Progenitor cell of endocrine pancreas (in vitro differentiated cells): ENCODE data around the gene F5. TPM values are rescaled to one million over a fixed set of nuclear protein-coding genes. Genes with fewer than 3 reads are reported as not detected.

Experiments
- DNase-seq: peaks from one replicate; pipeline ENCODE4 v3.0.0; 2021; ENCODE audit warnings: low spot score; ENCODE audit not compliant: unreplicated experiment
- H3K27ac Mint-ChIP-seq: 2 replicates; pipeline ENCODE4 v1.8.0; 2021; ENCODE audit warnings: mild to moderate bottlenecking, moderate library complexity, mixed read lengths
- H3K27me3 Mint-ChIP-seq: 2 replicates; pipeline ENCODE4 v1.8.0; 2021; ENCODE audit warnings: mixed read lengths
- H3K36me3 Mint-ChIP-seq: 2 replicates; pipeline ENCODE4 v1.8.0; 2022; ENCODE audit warnings: mixed read lengths; ENCODE audit not compliant: insufficient read depth
- H3K4me1 Mint-ChIP-seq: 2 replicates; pipeline ENCODE4 v1.8.0; 2021; ENCODE audit warnings: low read depth, mixed read lengths
- H3K4me3 Mint-ChIP-seq: 2 replicates; pipeline ENCODE4 v1.8.0; 2021; ENCODE audit warnings: low read depth, mild to moderate bottlenecking, moderate library complexity, mixed read lengths
- H3K9me3 Mint-ChIP-seq: 2 replicates; pipeline ENCODE4 v1.8.0; 2021; ENCODE audit warnings: low read depth, mixed read lengths
- total RNA-seq: library from RNA; stranded (reverse); gene quantifications from 2 replicates; pipeline ENCODE4 v1.2.1, GENCODE V29; 2021
- TF ChIP-seq, protein P1 (sequence below): fragments of 200-600 bp; sonication (generic); IDR thresholded peaks from one replicate; pipeline ENCODE4 v1.5.0; 2021; ENCODE audit warnings: antibody characterized with exemption, mild to moderate bottlenecking; ENCODE audit not compliant: unreplicated experiment

F5 gene
- total RNA-seq, 1 donor from 2014 or later = 2.9 TPM

DNA sequence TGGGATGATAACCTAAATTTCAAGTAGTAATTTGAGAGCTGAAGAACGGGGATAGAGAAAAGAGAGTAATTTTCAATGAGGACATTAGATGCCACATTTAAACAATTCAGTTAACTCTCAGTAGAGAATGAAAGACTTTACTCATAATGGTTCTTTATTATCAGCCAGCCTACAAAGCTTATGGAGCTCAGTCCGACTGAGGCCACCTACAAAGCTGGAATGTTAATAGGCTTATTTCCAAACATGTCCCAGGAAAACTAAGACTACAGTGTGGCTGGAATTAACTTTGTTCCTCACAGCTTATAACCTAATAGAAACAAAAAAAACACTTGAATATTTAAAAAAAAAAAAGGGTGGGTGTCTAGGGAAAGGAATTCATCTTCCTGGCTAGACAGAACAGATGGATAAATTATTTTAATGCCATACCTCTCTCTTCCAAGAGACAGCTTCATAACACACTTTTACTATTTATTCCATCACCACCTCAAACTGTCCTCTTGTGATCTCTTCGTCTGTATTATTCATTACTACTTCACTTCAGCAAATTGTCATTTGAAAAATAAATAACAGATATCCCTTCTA lies 110.4 kb downstream of the F5 start:
- TF ChIP-seq, protein P1, sequence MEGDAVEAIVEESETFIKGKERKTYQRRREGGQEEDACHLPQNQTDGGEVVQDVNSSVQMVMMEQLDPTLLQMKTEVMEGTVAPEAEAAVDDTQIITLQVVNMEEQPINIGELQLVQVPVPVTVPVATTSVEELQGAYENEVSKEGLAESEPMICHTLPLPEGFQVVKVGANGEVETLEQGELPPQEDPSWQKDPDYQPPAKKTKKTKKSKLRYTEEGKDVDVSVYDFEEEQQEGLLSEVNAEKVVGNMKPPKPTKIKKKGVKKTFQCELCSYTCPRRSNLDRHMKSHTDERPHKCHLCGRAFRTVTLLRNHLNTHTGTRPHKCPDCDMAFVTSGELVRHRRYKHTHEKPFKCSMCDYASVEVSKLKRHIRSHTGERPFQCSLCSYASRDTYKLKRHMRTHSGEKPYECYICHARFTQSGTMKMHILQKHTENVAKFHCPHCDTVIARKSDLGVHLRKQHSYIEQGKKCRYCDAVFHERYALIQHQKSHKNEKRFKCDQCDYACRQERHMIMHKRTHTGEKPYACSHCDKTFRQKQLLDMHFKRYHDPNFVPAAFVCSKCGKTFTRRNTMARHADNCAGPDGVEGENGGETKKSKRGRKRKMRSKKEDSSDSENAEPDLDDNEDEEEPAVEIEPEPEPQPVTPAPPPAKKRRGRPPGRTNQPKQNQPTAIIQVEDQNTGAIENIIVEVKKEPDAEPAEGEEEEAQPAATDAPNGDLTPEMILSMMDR = no peak
- Mint-ChIP-seq H3K4me1 (peaks cover 13% of the 10 kb centered on the region), H3K36me3 (peaks cover 7% of the 10 kb centered on the region), H3K27ac (no peak overlapping the region), H3K9me3 (no peaks in the 10 kb centered on the region), H3K27me3 (no peaks in the 10 kb centered on the region), H3K4me3 (no peak overlapping the region)
- DNase-seq = no peak

DNA sequence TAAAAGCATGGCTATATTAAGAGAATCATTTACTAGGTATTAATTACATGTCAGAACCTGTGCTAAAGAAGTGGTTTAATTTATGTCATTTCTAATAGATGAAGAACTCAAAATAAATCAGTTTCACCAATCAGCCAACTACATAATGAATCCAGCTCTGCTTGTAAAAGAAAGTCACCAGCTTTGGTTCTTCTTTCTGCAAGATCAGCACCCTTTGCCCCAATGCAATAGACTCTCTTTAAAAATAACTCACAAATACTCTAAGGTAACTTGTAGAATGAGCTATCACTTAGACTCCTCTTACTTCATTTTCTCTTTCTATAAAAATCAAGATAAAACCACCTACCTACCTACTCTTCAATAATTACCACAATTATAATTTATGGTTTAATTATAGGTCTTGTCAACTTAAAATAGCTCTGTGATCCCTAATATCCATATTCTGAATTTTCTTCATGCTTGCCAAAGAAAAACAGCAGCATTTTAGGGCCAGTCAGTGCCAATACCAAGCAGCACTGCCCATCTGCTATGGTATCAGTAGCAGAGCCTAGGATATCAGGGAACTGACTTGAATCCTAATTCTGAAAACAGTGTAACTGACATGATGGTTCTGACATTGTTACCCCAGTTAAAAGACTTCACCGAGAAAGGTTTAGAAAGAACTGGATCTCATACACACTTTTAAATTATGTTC lies 111.8 kb downstream of the F5 start:
- Mint-ChIP-seq H3K36me3 (peaks cover 7% of the 10 kb centered on the region), H3K4me3 (no peak overlapping the region), H3K27me3 (no peaks in the 10 kb centered on the region), H3K4me1 (peaks cover 6% of the 10 kb centered on the region), H3K9me3 (no peaks in the 10 kb centered on the region), H3K27ac (no peak overlapping the region)
- TF ChIP-seq, protein P1 = no peak
- no peak for DNase-seq

DNA sequence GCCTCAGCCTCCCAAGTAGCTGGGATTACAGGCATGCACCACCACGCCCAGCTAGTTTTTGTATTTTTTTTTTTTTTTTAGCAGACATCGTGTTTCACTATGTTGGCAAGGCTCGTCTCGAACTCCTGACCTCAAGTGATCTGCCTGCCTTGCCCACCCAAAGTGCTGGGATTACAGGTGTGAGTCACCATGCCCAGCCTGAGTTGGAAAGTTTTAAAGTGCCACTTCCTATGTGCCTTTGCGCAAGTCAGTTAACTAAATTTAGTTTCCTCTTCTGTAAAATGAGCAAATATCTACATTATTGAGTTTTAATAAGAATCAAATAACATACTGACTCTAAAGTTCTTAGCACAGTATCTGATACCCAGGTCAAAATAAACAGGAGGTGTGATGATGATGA lies 112.9 kb downstream of the F5 start:
- peaks cover 2% of the 10 kb centered on the region for H3K4me1 Mint-ChIP-seq
- H3K4me3 Mint-ChIP-seq = no peak overlapping the region
- H3K27ac Mint-ChIP-seq = no peak overlapping the region
- no peaks in the 10 kb centered on the region for H3K9me3 Mint-ChIP-seq
- TF ChIP-seq, protein P1 = no peak
- no peaks in the 10 kb centered on the region for H3K27me3 Mint-ChIP-seq
- H3K36me3 Mint-ChIP-seq = peaks cover 13% of the 10 kb centered on the region
- DNase-seq = no peak

DNA sequence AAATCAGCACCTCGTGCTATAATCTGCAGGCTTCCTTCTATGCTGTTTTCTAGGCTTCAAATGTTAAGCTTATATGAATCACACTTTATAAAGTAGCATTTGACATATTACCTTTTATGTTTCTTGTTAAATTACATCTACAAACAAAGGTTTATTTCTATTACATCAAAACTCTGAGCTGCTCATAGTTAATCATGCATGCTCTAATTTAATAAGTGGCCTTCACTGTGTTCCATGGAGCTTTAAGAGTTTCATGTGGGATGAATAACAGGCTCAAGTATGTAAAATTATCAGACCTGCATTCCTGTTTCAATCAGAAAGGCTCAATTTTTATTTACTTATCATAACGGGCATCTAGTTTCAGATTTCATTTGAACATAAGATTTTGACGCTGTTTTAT lies 113.5 kb downstream of the F5 start:
- H3K36me3 Mint-ChIP-seq = peaks cover 15% of the 10 kb centered on the region
- H3K27ac Mint-ChIP-seq = no peak overlapping the region
- no peak for DNase-seq
- H3K9me3 Mint-ChIP-seq = no peaks in the 10 kb centered on the region
- TF ChIP-seq, protein P1 = no peak
- no peak overlapping the region for H3K4me3 Mint-ChIP-seq
- peaks cover 2% of the 10 kb centered on the region for H3K4me1 Mint-ChIP-seq
- H3K27me3 Mint-ChIP-seq = no peaks in the 10 kb centered on the region

DNA sequence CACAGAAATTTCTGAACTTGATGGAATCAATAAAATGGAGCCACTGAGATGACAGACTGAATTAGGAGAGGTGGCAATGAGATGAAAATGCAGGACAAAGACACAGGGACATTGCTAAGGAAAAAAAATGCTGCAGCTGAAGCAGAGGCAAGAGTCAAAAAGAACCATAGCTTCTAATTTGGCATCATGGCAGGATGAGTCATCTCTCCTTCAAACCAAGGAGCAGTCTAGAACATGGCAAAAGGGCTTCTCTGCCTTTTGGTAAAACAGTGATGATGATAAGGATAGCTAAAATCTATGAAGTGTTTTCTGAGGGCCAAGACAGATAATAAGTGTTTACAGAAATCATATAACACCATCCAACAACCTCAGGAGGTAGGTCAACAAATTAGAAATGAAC lies 117.3 kb downstream of the F5 start:
- Mint-ChIP-seq H3K27me3 (no peaks in the 10 kb centered on the region), H3K4me3 (no peak overlapping the region), H3K9me3 (no peaks in the 10 kb centered on the region), H3K36me3 (peaks cover 11% of the 10 kb centered on the region), H3K27ac (no peak overlapping the region), H3K4me1 (no peaks in the 10 kb centered on the region)
- no peak for DNase-seq
- TF ChIP-seq, protein P1 = no peak
